Thoracic aorta (tissue), 2 donors: Measurements from ENCODE around the gene NCF4. TPM values are rescaled to one million over a fixed set of nuclear protein-coding genes. Genes with fewer than 3 reads are reported as not detected.

ENCODE experiments used
- ATAC-seq: fragments of 150-250 bp; one replicate; pipeline ENCODE4 v1.8.0; 2017; ENCODE audit warnings: low read depth; ENCODE audit not compliant: insufficient number of reproducible peaks, low FRiP score
- DNase-seq: peaks from one replicate; pipeline ENCODE4 v3.0.0-alpha.2; 2020; ENCODE audit warnings: low spot score
- H3K27ac ChIP-seq, 2 donors: fragments of 200-600 bp; sonication (generic); 1 replicate in 1 of 2; 2 replicates in 1 of 2; pipeline ENCODE4 v1.5.1; 2016; ENCODE audit warnings: mild to moderate bottlenecking in 2 of 2, moderate library complexity in 2 of 2
- H3K27me3 ChIP-seq: fragments of 200-600 bp; sonication (generic); replicated peaks from 2 replicates; pipeline ENCODE4 v1.6.0; 2016; ENCODE audit warnings: mild to moderate bottlenecking; ENCODE audit not compliant: insufficient read depth
- H3K36me3 ChIP-seq: fragments of 200-600 bp; sonication (generic); one replicate; pipeline ENCODE4 v1.5.1; 2016
- H3K4me1 ChIP-seq, 2 donors: fragments of 200-600 bp; sonication (generic); 1 replicate in 1 of 2; 2 replicates in 1 of 2; pipeline versions ENCODE4 v1.5.1 to v1.6.0; 2016; ENCODE audit warnings: low read depth in 2 of 2, mild to moderate bottlenecking in 1 of 2; ENCODE audit not compliant: control insufficient read depth in 1 of 2
- H3K4me3 ChIP-seq: fragments of 200-600 bp; sonication (generic); 2 replicates; pipeline ENCODE4 v1.5.1; 2016; ENCODE audit warnings: mild to moderate bottlenecking
- H3K9me3 ChIP-seq: fragments of 200-600 bp; sonication (generic); 2 replicates; pipeline ENCODE4 v1.5.1; 2016
- total RNA-seq, 2 donors: library from RNA; depleted of rRNA; stranded (reverse); fragments of >200 nt; gene quantifications; one replicate each; pipeline versions ENCODE4 v1.1.0 to v1.2.3, GENCODE V29; 2016
- TF ChIP-seq, protein P1 (sequence below): fragments of 200-600 bp; sonication (generic); IDR thresholded peaks from one replicate; pipeline ENCODE4 v1.5.1; 2019; ENCODE audit warnings: antibody characterized with exemption

NCF4 gene
- total RNA-seq, 2 donors from 2014 or later: 38.1 to 68.8 TPM

DNA sequence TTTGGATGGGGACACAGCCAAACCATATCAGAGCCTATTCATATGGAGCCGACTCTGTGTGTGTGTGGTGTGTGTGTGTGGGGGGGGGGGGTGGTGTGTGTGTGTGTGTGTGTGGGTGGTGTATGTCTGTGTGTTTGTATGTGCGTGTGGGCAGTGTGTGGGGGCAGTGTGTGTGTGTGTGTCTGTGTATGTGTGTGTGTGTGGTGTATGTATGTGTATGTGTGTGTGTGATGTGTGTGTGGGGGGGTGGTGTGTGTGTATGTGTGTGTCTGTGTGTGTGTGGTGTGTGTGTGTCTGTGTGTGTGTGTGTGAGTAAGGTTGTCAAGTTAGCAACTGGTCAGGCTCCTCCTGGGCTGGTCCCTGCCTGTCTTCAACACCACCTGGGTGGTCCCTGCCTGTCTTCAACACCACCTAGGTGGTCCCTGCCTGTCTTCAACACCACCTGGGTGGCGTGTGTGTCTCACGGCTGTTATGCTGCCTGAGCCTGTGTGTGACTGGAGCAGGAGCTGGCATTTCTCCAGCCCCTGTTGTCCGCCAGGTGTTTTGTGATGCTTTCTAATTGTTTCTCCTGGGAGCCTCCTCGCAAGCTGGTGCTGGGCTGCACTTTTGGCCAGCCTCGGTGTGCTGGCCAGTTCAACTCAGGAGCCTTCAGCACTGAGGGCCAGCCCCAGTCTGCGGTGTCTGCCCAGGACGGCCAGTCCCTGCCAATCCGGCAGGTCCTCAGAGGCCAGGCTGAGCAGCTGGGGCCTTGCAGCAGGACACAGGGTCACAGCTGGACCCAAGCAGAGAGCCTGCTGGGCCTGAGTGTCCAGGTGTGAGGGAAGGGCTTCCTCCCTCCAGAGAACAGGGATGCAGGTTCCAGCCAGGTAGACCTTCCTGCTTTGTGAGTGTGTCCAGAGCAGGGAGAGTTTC lies 22.4 kb upstream of the NCF4 start:
- ATAC-seq: no peak
- Histone ChIP-seq H3K9me3 (no peaks in the 10 kb centered on the region), H3K36me3 (no peaks in the 10 kb centered on the region), H3K27ac (no peak overlapping the region), H3K4me3 (no peak overlapping the region), H3K27me3 (no peaks in the 10 kb centered on the region), H3K4me1 (no peaks in the 10 kb centered on the region)
- DNase-seq: no peak
- TF ChIP-seq, protein P1, sequence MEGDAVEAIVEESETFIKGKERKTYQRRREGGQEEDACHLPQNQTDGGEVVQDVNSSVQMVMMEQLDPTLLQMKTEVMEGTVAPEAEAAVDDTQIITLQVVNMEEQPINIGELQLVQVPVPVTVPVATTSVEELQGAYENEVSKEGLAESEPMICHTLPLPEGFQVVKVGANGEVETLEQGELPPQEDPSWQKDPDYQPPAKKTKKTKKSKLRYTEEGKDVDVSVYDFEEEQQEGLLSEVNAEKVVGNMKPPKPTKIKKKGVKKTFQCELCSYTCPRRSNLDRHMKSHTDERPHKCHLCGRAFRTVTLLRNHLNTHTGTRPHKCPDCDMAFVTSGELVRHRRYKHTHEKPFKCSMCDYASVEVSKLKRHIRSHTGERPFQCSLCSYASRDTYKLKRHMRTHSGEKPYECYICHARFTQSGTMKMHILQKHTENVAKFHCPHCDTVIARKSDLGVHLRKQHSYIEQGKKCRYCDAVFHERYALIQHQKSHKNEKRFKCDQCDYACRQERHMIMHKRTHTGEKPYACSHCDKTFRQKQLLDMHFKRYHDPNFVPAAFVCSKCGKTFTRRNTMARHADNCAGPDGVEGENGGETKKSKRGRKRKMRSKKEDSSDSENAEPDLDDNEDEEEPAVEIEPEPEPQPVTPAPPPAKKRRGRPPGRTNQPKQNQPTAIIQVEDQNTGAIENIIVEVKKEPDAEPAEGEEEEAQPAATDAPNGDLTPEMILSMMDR: no peak

DNA sequence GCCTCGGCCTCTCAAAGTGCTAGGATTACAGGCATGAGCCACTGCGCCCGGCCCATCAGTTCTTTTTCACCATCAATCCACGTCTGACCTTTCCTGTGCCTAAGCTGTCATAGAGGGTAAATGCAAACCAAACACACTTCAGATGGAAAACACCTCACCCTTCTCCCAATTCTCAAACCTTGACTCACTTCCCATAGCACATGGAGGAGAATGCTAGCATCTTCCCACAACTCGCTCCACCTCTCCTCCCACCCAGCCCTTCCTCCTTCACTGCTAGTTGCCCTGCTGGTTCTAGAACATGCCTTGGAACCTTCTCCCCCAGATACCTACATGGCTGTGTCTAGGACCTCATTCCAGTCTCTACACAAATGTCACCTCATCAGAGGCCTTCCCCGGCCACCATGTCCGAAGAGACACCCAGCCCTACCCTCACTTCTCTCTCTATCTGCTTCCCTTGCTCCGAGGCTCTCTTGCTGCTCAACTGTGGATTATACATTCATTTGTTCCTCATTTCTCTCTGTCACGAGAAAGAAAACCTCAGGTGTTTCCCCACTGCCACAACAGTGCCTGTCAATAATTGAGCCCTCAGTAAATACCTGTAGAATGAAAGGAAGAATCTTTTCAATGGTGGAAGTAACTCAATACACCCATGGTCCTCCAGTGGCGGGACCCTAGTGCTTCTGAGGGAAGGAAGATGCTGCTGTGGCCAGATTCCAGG lies 21.3 kb upstream of the NCF4 start:
- TF ChIP-seq, protein P1: no peak
- ATAC-seq (no peak), DNase-seq (no peak)
- H3K4me1 ChIP-seq: no peaks in the 10 kb centered on the region
- H3K9me3 ChIP-seq: no peaks in the 10 kb centered on the region
- H3K27me3 ChIP-seq: no peaks in the 10 kb centered on the region
- H3K36me3 ChIP-seq: no peaks in the 10 kb centered on the region
- no peak overlapping the region for H3K4me3 ChIP-seq
- H3K27ac ChIP-seq: no peak overlapping the region

DNA sequence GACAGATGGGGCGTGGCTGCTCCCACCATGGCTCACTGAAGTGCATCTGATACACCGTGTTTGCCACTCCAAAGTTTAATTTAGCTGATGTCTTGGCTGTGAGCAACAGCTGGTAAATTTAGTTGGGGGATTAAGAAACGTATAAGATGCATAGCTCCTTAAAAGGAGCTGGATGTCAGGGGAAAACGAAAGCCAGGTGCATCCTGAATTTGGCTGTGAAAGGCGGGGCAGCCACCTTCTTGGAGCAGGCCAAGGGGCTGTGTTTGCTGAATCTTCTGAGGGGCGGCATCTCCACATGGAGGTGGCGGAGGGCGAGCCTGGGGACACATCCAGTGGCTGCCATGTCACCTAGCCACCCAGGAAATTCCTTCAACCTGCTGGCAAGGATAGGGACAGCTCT lies 20.7 kb upstream of the NCF4 start:
- no peaks in the 10 kb centered on the region for H3K27me3 ChIP-seq
- H3K9me3 ChIP-seq: no peaks in the 10 kb centered on the region

DNA sequence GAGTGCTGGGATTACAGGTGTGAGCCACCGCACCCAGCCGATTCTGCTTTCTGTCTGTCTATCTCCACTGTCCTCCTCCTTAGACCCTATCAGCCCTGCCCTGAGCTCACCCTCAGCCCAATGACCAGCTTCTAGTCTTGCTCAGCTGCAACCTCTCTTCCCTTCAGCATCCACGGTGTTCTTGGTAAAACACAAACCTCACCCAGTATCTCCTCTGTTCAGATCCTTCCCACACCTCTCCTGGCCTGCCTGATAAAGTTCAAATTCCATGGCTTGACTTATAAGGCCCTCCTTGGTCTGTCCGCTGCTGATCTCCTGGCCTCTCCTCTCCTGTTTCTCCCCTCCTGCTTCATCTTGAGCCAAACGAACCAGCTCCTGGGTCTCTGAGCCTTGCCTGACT lies 14.5 kb upstream of the NCF4 start:
- Histone ChIP-seq H3K4me1 (no peaks in the 10 kb centered on the region), H3K27me3 (no peaks in the 10 kb centered on the region), H3K9me3 (no peaks in the 10 kb centered on the region), H3K4me3 (no peak overlapping the region), H3K27ac (no peak overlapping the region), H3K36me3 (no peaks in the 10 kb centered on the region)
- TF ChIP-seq, protein P1: no peak
- no peak for ATAC-seq
- no peak for DNase-seq

More for the DNA sequence above, 20.7 kb upstream of the NCF4 start:
- no peaks in the 10 kb centered on the region for H3K4me1 ChIP-seq
- no peak for ATAC-seq
- H3K27ac ChIP-seq: no peak overlapping the region
- H3K36me3 ChIP-seq: no peaks in the 10 kb centered on the region
- DNase-seq: no peak
- TF ChIP-seq, protein P1: no peak
- no peak overlapping the region for H3K4me3 ChIP-seq

DNA sequence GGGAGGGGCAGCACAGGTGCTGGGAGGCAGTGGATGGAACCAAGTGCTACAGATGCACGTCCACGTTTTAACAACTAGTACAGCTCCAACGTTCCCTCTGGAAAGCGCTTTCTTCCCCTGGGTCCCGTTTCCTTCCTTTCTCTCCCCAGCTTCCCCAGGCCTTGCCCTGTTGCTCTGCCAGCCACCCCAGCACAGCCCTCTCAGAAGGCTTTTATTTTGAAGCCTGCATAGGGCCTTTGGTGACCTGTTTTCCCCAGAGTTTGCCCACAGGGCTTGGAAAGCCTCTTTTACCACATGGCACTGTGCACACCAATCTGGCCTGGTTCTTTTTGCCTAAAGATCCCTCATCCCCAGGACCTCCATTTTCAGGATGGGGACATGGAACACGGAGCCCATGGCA lies 13.9 kb upstream of the NCF4 start:
- Histone ChIP-seq H3K4me3 (no peak overlapping the region), H3K36me3 (no peaks in the 10 kb centered on the region), H3K4me1 (no peaks in the 10 kb centered on the region), H3K27ac (no peak overlapping the region), H3K9me3 (no peaks in the 10 kb centered on the region), H3K27me3 (no peaks in the 10 kb centered on the region)
- ATAC-seq (no peak), DNase-seq (no peak)
- TF ChIP-seq, protein P1: no peak
